Fibroblast of mammary gland (primary cell): Measurements from ENCODE around the gene SLC29A4.
"Not testable (repeated sequence)": the region's sequence is repeated elsewhere in the genome, so short reads cannot be mapped to it uniquely, and the experiment has no call there.

Source experiments
- DNase-seq: peaks from one replicate; pipeline ENCODE4 v3.0.0-alpha.2; 2010; ENCODE audit warnings: low read depth
- H3K4me3 ChIP-seq: 2 replicates; pipeline ENCODE4 v1.5.1; 2011; ENCODE audit warnings: low read depth, mild to moderate bottlenecking, low read length, moderate library complexity; ENCODE audit not compliant: control insufficient read depth
- CTCF ChIP-seq: conservative IDR thresholded peaks from 2 replicates; pipeline ENCODE4 v1.5.1; 2011; ENCODE audit warnings: low read depth, low read length, inconsistent platforms; ENCODE audit not compliant: control insufficient read depth, insufficient read depth

The SLC29A4 gene

DNA sequence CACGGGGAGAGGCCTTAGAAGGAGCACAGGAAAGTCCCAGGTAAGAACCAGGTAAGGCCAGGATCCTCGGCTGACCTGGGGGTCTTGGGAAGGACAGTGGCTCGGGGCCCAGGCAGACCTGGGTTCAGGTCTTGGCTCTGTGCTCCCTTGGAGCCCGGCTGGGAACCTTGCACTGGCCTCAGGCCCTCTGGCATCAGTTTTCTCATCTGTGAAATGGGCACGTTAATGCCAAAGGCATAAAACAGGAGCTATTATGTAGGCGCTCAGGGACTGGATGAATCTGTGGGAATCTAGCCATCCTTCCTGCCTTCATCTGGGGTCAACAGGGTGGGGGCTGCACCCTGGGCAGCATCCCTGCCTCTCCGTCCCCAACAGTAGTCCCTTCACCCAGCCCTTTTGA, 8.3 kb upstream of the SLC29A4 start:
- no peak for TF ChIP-seq CTCF
- no peak overlapping the region for H3K4me3 ChIP-seq
- no peak for DNase-seq

DNA sequence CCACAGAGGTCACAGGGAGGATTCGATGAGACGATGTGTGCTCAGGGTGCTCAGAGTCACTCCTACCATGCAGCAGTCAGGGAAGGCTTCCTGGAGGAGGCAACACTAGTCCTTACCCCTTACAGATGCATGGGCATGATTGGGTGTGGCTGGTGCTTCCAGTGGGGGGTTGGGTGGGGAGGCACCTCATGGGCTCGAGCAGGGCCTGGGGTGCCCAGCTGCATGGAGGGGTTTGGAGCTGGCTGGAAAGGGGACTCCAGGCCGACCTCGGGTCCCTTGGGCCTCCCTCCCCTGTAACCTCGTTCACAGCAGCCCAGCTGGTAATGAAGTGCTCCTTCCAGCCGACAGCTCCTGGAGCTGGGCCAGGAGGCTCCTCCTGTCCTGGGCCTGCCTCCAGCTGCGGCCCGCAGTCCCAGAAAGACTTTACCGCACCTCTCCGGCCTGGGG, 7.7 kb upstream of the SLC29A4 start:
- peak; percentile 5 for DNase-seq
- H3K4me3 ChIP-seq, result not testable (repeated sequence)

DNA sequence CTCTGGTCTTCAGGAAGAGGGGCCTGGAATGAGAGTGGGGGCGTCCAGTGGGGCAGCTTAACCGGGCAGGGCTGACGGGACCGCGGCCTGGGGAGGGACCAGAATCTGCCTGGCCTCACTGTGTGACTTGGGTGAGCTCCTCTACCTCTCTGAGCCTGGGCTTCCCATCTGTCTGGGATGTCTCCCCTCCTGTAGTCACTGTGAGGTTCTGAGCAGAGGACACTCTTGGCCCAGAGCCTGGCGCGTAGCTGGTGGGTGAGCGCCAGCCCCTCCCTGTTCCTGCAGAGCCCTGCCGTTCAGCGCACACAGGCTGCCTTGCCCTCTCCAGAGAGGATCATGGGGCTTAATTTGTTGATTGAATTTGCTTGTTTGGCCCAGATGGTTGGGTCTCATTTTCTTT, 7.2 kb upstream of the SLC29A4 start:
- not testable (repeated sequence) for H3K4me3 ChIP-seq, DNase-seq

DNA sequence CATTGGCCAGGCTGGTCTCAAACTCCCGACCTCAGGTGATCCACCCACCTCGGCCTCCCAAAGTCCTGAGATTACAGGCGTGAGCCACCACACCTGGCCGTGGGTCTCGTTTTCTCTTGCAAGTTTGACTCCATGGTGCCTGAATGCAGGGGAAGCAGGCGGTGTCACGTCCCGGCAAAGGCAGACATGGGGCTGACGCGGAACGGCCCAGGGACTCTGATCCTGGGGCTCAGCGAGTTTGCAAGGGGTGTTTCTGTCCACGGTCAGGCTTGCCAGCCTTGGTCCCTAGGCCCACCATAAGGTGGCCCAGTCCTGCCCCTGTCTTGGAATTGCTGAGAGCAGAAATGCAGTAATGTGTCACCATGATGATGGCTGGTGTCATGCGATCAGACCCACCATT, 6.6 kb upstream of the SLC29A4 start:
- not testable (repeated sequence) for DNase-seq, H3K4me3 ChIP-seq

GRCh38 chr7:5276611-5277010, 6.1 kb upstream of the SLC29A4 start:
- no peak for DNase-seq
- no peak for TF ChIP-seq CTCF
- no peak overlapping the region for H3K4me3 ChIP-seq

DNA sequence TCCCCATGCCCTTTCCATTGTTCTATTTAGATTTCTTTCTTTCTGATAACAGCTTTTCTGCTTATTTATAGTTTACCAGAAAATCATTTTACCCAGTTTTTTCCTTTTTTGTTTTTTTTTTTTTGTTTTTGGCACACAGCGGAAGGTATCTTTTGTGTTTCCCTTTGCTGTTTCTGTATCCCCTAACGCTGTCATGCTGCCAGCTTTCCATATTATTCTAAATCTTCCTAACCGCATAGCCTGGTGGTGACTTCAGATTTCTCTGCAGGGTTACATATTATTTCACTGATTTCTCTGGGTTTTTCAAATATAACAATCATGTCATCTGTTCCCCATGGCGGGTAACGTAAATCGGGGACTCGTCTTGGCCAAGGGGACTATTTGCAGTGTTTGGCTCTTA, 4.0 kb upstream of the SLC29A4 start:
- H3K4me3 ChIP-seq, result no peak overlapping the region
- no peak for DNase-seq
- no peak for TF ChIP-seq CTCF

DNA sequence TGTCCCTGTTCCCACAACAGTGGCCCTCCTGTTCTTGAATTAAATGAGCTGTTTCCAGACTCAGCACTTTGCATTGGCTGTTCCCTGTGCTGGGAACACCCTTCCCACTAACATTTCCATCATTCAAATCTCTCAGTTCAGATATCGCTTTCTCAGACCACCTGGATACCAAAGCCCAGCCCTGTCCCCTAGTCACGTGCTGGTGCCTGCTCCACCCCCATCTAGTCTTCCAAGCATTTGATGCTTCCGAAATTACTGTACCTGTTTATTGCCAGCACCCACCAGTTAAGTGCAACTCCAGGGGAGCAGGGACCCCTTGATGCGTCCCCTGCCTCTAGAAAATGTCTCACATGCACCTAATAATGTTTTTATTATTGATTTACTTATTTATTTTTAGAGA, 3.0 kb upstream of the SLC29A4 start:
- H3K4me3 ChIP-seq, result no peak overlapping the region
- no peak for TF ChIP-seq CTCF
- DNase-seq, result no peak

- not testable (repeated sequence) for DNase-seq
Measured at GRCh38 chr7:5281598-5282500, 894 bp upstream of the SLC29A4 start.

More at GRCh38 chr7:5281598-5282500, 894 bp upstream of the SLC29A4 start:
- not testable (repeated sequence) for H3K4me3 ChIP-seq
